H9 (cell line): ENCODE results near the gene KLHL12. TPM values are rescaled to one million over a fixed set of nuclear protein-coding genes. Genes with fewer than 3 reads are reported as not detected.

ENCODE experiments used
- DNase-seq: peaks from one replicate; pipeline ENCODE4 v3.0.0-alpha.2; 2017
- H2AFZ ChIP-seq: one replicate; pipeline ENCODE4 v1.6.1; 2013; ENCODE audit warnings: mild to moderate bottlenecking, low read length, control low read depth, moderate library complexity
- H2AK5ac ChIP-seq: 2 replicates; pipeline ENCODE4 v1.6.1; 2013; ENCODE audit warnings: low read length, control low read depth, mixed read lengths; ENCODE audit not compliant: insufficient read length
- H2BK120ac ChIP-seq: one replicate; pipeline ENCODE4 v1.6.1; 2013; ENCODE audit warnings: low read depth, mild to moderate bottlenecking, low read length, control low read depth, inconsistent platforms; ENCODE audit not compliant: poor library complexity, severe bottlenecking
- H2BK12ac ChIP-seq: 2 replicates; pipeline ENCODE4 v1.6.1; 2013; ENCODE audit warnings: low read length, control low read depth, mixed read lengths, low read depth; ENCODE audit not compliant: insufficient read length
- H2BK15ac ChIP-seq: 2 replicates; pipeline ENCODE4 v1.6.1; 2013; ENCODE audit warnings: low read depth, low read length, control low read depth
- H2BK20ac ChIP-seq: one replicate; pipeline ENCODE4 v1.6.1; 2013; ENCODE audit warnings: low read depth, mild to moderate bottlenecking, low read length, control low read depth, inconsistent platforms; ENCODE audit not compliant: poor library complexity, severe bottlenecking
- H2BK5ac ChIP-seq: 2 replicates; pipeline ENCODE4 v1.6.1; 2013; ENCODE audit warnings: low read length, control low read depth, mixed read lengths; ENCODE audit not compliant: insufficient read length
- H3K14ac ChIP-seq: 2 replicates; pipeline ENCODE4 v1.6.1; 2013; ENCODE audit warnings: low read length, control low read depth; ENCODE audit not compliant: insufficient read depth
- H3K18ac ChIP-seq: 2 replicates; pipeline ENCODE4 v1.6.1; 2013; ENCODE audit warnings: low read depth, mild to moderate bottlenecking, mixed read lengths, low read length, control low read depth; ENCODE audit not compliant: insufficient read length
- H3K23ac ChIP-seq: 2 replicates; pipeline ENCODE4 v1.6.1; 2013; ENCODE audit warnings: low read length, control low read depth, mixed read lengths, low read depth; ENCODE audit not compliant: insufficient read length
- H3K23me2 ChIP-seq: 2 replicates; pipeline ENCODE4 v1.6.1; 2013; ENCODE audit warnings: low read depth, mild to moderate bottlenecking, mixed read lengths, low read length, control low read depth; ENCODE audit not compliant: insufficient read length, poor library complexity, severe bottlenecking
- H3K27ac ChIP-seq: 2 replicates; pipeline ENCODE4 v1.5.1; 2013; ENCODE audit warnings: low read length, control low read depth, mixed read lengths, low read depth; ENCODE audit not compliant: insufficient read length
- H3K27me3 ChIP-seq: 2 replicates; pipeline ENCODE4 v1.6.1; 2013; ENCODE audit warnings: low read length, control low read depth, inconsistent platforms; ENCODE audit not compliant: insufficient read depth
- H3K4ac ChIP-seq: 2 replicates; pipeline ENCODE4 v1.6.1; 2013; ENCODE audit warnings: low read depth, mild to moderate bottlenecking, control low read depth, inconsistent platforms, low read length, moderate library complexity
- H3K4me1 ChIP-seq: 2 replicates; pipeline ENCODE4 v1.6.1; 2013; ENCODE audit warnings: low read length, control low read depth, inconsistent platforms; ENCODE audit not compliant: insufficient read depth
- H3K4me2 ChIP-seq: 2 replicates; pipeline ENCODE4 v1.6.1; 2013; ENCODE audit warnings: low read length, control low read depth, mixed read lengths; ENCODE audit not compliant: insufficient read length, insufficient read depth
- H3K56ac ChIP-seq: 2 replicates; pipeline ENCODE4 v1.6.1; 2013; ENCODE audit warnings: low read depth, mild to moderate bottlenecking, mixed read lengths, low read length, control low read depth; ENCODE audit not compliant: insufficient read length
- H3K79me1 ChIP-seq: 2 replicates; pipeline ENCODE4 v1.6.1; 2013; ENCODE audit warnings: low read depth, mild to moderate bottlenecking, moderate library complexity, low read length, control low read depth, inconsistent platforms; ENCODE audit not compliant: insufficient read depth, poor library complexity, severe bottlenecking
- H3K79me2 ChIP-seq: 2 replicates; pipeline ENCODE4 v1.6.1; 2013; ENCODE audit warnings: low read length, control low read depth, inconsistent platforms; ENCODE audit not compliant: insufficient read depth
- H3K9ac ChIP-seq: 2 replicates; pipeline ENCODE4 v1.6.1; 2013; ENCODE audit warnings: low read length, control low read depth, mixed read lengths; ENCODE audit not compliant: insufficient read length; ENCODE audit errors: extremely low read depth
- H3K9me3 ChIP-seq: one replicate; pipeline ENCODE4 v1.6.1; 2013; ENCODE audit warnings: low read depth, low read length, inconsistent platforms; ENCODE audit not compliant: control insufficient read depth
- H3T11ph ChIP-seq: one replicate; pipeline ENCODE4 v1.6.1; 2013; ENCODE audit warnings: mild to moderate bottlenecking, low read length, control low read depth, inconsistent platforms
- H4K20me1 ChIP-seq: one replicate; pipeline ENCODE4 v1.6.1; 2013; ENCODE audit not compliant: control insufficient read depth, insufficient read length, insufficient read depth
- H4K5ac ChIP-seq: 2 replicates; pipeline ENCODE4 v1.6.1; 2013; ENCODE audit warnings: low read depth, mild to moderate bottlenecking, mixed read lengths, low read length, control low read depth; ENCODE audit not compliant: insufficient read length
- H4K8ac ChIP-seq: replicated peaks from 2 replicates; pipeline ENCODE4 v1.6.1; 2013; ENCODE audit warnings: low read length, control low read depth, mixed read lengths, low read depth; ENCODE audit not compliant: insufficient read length
- H4K91ac ChIP-seq: 2 replicates; pipeline ENCODE4 v1.6.1; 2013; ENCODE audit warnings: low read depth, mild to moderate bottlenecking, moderate library complexity, mixed read lengths, low read length, control low read depth; ENCODE audit not compliant: insufficient read length
- H3K27ac Mint-ChIP-seq, 3 experiments: 2 replicates in 2 of 3; 3 replicates in 1 of 3; pipeline ENCODE4 v1.8.0; 2020 to 2021; ENCODE audit warnings: mixed read lengths in 3 of 3, mild to moderate bottlenecking in 1 of 3, moderate library complexity in 1 of 3
- H3K27me3 Mint-ChIP-seq: 2 replicates; pipeline ENCODE4 v1.8.0; 2021; ENCODE audit warnings: low read depth, mild to moderate bottlenecking, moderate library complexity, mixed read lengths
- H3K36me3 Mint-ChIP-seq, 3 experiments: 2 replicates in 2 of 3; 3 replicates in 1 of 3; pipeline ENCODE4 v1.8.0; 2020 to 2021; ENCODE audit warnings: low read depth in 3 of 3, mixed read lengths in 3 of 3; ENCODE audit not compliant: insufficient read depth in 1 of 3
- H3K4me1 Mint-ChIP-seq, 2 experiments: 2 replicates each; pipeline ENCODE4 v1.8.0; 2020; ENCODE audit warnings: mixed read lengths in 2 of 2
- H3K4me3 Mint-ChIP-seq, 2 experiments: 2 replicates in 1 of 2; 3 replicates in 1 of 2; pipeline ENCODE4 v1.8.0; 2020 to 2021; ENCODE audit warnings: mild to moderate bottlenecking in 2 of 2, mixed read lengths in 2 of 2, moderate library complexity in 1 of 2
- H3K9me3 Mint-ChIP-seq, 2 experiments: 2 replicates in 1 of 2; 3 replicates in 1 of 2; pipeline ENCODE4 v1.8.0; 2020; ENCODE audit warnings: mild to moderate bottlenecking in 2 of 2, mixed read lengths in 2 of 2, moderate library complexity in 1 of 2
- CTCF ChIP-seq: fragments of 200-600 bp; sonication (generic); conservative IDR thresholded peaks from 3 replicates; pipeline ENCODE4 v1.8.0; 2021; ENCODE audit warnings: antibody characterized with exemption, mild to moderate bottlenecking
- WGBS: extraction: QIAGEN DNeasy Blood & Tissue Kit; methylation state at CpG from one replicate; pipeline ENCODE4 v1.1.7; 2013; ENCODE audit warnings: missing lambda C conversion rate, low lambda C conversion rate, mixed read lengths; ENCODE audit not compliant: insufficient read length; ENCODE audit errors: extremely low coverage; 5-methylcytosine and 5-hydroxymethylcytosine counted together
- total RNA-seq: library from RNA; stranded (reverse); gene quantifications from 2 replicates; pipeline ENCODE4 v1.2.1, GENCODE V29; 2021

KLHL12 gene
- total RNA-seq, 1 experiment from 2014 or later = 38.4 TPM

- peaks cover 6% of the 10 kb centered on the region; the same call in 1 of the 2 replicates for H3K79me2 ChIP-seq
- no peak overlapping the region for H3K56ac ChIP-seq
- no peak overlapping the region for H3K27ac ChIP-seq
- no peak overlapping the region for H2BK15ac ChIP-seq
- H3K18ac ChIP-seq = no peak overlapping the region
- no peak overlapping the region for H3K4me3 Mint-ChIP-seq
- no peak overlapping the region for H3K14ac ChIP-seq
- H3K36me3 Mint-ChIP-seq = peaks cover 2 to 8% (median 5%) of the 10 kb centered on the region in 3 experiments; a peak in 3 of 7 replicates
- no peak overlapping the region for H4K5ac ChIP-seq
- H3K79me1 ChIP-seq = no peaks in the 10 kb centered on the region
- H3K9me3 ChIP-seq = no peaks in the 10 kb centered on the region
- no peak overlapping the region for H3K27ac Mint-ChIP-seq
- H3K9ac ChIP-seq = no peak overlapping the region
- no peak overlapping the region for H3K4ac ChIP-seq
- no peak overlapping the region for H2BK5ac ChIP-seq
- H4K91ac ChIP-seq = no peak overlapping the region
- no peaks in the 10 kb centered on the region for H3K4me1 ChIP-seq
- H3K4me1 Mint-ChIP-seq = peaks cover 19 to 20% of the 10 kb centered on the region in 2 experiments
- H3K27me3 ChIP-seq = no peaks in the 10 kb centered on the region
- no peak overlapping the region for H2AK5ac ChIP-seq
- H3K27me3 Mint-ChIP-seq = no peaks in the 10 kb centered on the region
- DNase-seq = no peak
- H2BK20ac ChIP-seq = no peak overlapping the region
- H2AFZ ChIP-seq = no peak overlapping the region
- no CpG with 5 or more reads among the region's 5 CpGs for WGBS
- no peaks in the 10 kb centered on the region; a peak in 1 of 5 replicates for H3K9me3 Mint-ChIP-seq
- no peak overlapping the region for H2BK120ac ChIP-seq
- no peak overlapping the region for H3K4me2 ChIP-seq
- H3T11ph ChIP-seq = no peak overlapping the region
- no peak overlapping the region for H2BK12ac ChIP-seq
- H4K8ac ChIP-seq = no peak overlapping the region
- H4K20me1 ChIP-seq = no peaks in the 10 kb centered on the region
- H3K23ac ChIP-seq = no peak overlapping the region
- TF ChIP-seq CTCF = no peak
- H3K23me2 ChIP-seq = peaks cover 9% of the 10 kb centered on the region
These were observed 34.3 kb upstream of the KLHL12 start for GRCh38 chr1:202961220-202961880.
